Fibroblast of mammary gland (primary cell): ENCODE results near the gene JAM3.
"Not testable (repeated sequence)": the region's sequence is repeated elsewhere in the genome, so short reads cannot be mapped to it uniquely, and the experiment has no call there.

Source experiments
- DNase-seq: peaks from one replicate; pipeline ENCODE4 v3.0.0-alpha.2; 2010; ENCODE audit warnings: low read depth
- H3K4me3 ChIP-seq: 2 replicates; pipeline ENCODE4 v1.5.1; 2011; ENCODE audit warnings: low read depth, mild to moderate bottlenecking, low read length, moderate library complexity; ENCODE audit not compliant: control insufficient read depth
- TF ChIP-seq, protein P1 (sequence below): conservative IDR thresholded peaks from 2 replicates; pipeline ENCODE4 v1.5.1; 2011; ENCODE audit warnings: low read depth, low read length, inconsistent platforms; ENCODE audit not compliant: control insufficient read depth, insufficient read depth

The JAM3 gene

DNA sequence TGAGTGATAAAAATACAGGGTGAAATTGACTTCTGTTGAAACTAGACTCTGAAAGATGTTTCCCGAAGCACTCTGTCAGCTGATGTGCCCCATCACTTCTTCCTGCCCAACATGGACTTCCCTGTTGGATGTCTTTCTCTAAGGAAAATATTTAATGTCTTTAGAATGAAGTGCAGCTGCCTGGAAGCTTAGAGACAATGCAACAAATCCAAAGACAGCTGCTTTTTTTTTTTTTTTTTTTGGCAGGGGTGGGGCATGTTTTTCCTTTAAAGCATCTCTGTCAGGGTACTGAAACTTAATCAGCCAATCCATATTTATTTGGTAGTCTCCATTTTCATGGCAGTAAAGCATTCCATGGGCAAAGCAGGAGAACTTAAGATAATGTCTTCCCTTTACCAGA, 5.9 kb downstream of the JAM3 start:
- H3K4me3 ChIP-seq, result no peak overlapping the region
- no peak for DNase-seq
- TF ChIP-seq, protein P1, sequence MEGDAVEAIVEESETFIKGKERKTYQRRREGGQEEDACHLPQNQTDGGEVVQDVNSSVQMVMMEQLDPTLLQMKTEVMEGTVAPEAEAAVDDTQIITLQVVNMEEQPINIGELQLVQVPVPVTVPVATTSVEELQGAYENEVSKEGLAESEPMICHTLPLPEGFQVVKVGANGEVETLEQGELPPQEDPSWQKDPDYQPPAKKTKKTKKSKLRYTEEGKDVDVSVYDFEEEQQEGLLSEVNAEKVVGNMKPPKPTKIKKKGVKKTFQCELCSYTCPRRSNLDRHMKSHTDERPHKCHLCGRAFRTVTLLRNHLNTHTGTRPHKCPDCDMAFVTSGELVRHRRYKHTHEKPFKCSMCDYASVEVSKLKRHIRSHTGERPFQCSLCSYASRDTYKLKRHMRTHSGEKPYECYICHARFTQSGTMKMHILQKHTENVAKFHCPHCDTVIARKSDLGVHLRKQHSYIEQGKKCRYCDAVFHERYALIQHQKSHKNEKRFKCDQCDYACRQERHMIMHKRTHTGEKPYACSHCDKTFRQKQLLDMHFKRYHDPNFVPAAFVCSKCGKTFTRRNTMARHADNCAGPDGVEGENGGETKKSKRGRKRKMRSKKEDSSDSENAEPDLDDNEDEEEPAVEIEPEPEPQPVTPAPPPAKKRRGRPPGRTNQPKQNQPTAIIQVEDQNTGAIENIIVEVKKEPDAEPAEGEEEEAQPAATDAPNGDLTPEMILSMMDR, result no peak

DNA sequence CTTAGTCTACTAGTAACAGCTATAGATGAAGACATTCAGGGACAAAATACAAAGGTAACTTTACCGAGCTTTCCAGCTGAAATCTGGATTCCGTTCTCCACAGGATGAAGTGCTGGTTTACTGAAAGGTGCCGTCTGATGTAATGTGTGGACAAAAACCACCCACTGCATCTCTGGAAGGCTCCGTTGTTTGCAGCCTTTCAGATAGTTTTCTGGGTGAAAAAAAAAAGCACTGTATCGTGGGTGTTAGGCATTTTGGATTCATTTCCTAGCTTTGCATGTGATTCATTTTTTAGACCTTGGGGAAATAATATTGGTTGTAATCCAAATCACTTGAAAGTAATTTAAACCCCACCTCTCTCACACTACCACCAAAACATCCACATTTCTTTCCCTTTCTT, 10.4 kb downstream of the JAM3 start:
- TF ChIP-seq, protein P1, result no peak
- peak; percentile 42 for DNase-seq
- no peak overlapping the region for H3K4me3 ChIP-seq

DNA sequence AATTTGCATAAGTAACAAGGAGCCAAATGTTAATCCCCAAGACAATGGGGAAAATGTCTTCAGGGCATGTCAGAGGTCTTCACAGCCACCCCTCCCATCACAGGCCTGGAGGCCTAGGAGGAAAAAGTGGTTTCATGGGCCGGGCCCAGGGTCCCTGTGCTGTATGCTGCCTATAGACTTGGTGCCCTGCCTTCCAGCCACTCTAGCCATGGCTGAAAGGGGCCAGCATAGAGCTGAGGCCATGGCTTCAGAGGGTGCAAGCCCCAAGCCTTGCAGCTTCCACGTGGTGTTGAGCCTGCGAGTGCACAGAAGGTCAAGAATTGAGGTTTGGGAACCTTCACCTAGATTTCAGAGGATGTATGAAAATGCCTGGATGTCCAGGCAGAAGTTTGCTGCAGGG, 12.4 kb downstream of the JAM3 start:
- not testable (repeated sequence) for DNase-seq

DNA sequence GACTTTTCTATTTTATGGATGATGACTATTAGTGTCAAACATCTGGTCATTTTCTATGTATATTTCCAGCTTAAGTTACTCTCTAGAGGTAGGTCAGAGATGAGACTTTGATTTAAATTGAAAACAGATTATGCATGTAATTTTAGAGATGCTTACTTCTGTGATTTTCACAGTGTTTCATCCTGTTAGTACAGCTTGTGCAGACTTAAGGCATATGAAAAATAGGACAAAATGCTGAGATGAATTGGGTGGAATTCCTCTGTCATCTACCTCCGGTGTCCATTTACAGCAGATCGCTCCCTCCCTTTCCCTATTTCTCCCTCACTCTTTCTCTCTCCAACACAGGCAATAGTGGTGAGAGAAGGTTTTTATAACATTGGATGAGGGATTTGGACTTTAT, 14.1 kb downstream of the JAM3 start:
- DNase-seq, result no peak
- no peak overlapping the region for H3K4me3 ChIP-seq
- TF ChIP-seq, protein P1, result no peak

More for the DNA sequence above, 12.4 kb downstream of the JAM3 start:
- H3K4me3 ChIP-seq, result not testable (repeated sequence)

DNA sequence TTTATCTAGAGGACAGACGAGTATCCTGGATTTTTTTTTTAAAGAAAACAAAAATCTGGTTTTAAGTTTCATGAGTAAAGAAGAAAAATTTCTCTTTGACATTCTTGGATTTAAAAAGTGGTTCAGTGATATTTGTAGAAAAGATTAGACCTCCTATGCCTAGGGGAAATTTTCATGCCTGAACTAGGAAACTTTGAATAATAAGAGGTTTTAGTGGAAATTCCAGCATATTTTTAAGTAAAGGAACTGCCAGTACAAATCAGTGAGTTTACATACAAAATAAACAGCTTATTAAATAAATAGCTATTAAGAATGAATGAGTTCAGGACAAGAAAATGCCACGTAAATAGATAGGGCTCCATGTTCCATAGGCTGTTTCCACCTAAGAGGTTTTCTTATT, 17.5 kb downstream of the JAM3 start:
- TF ChIP-seq, protein P1, result no peak
- DNase-seq, result no peak
- H3K4me3 ChIP-seq, result no peak overlapping the region

DNA sequence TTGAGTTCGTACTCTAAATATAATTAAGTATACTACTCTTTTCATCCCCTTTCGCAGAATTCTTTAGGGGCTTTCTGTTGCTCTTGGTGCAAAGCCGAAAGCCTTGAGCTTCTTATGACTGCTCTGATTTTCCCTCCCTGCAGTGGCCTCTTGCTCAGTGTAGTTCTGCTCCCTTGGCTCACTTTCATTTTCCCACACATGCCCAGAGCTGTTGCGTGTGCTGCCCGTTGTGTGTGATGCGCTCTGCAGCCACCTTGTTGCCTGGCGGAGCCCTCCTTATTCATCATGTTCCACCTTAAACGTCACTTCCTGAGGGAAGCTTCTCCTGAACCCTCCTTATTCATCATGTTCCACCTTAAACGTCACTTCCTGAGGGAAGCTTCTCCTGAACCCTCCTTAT, 23.1 kb downstream of the JAM3 start:
- not testable (repeated sequence) for DNase-seq

DNA sequence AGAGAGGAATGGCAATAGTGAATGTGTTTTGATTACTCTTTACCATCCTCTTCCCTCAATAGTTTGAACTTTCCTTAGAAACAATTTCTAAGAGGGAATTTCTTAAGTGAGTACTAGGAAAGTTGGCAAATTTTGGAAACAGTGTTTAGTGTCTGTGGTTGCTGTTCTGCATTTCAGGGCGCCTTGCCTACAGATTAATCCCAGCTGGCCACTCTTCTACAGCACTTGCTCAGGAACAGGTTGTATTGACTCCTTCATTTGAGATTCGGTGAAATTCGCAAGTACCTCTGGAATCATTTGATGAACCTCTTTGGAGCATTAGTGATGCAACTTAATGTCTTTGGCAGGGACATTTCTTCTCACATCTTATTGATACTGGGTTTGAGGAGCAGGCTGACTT, 28.3 kb downstream of the JAM3 start:
- TF ChIP-seq, protein P1, result no peak
- no peak for DNase-seq
- H3K4me3 ChIP-seq, result no peak overlapping the region

More for the DNA sequence above, 23.1 kb downstream of the JAM3 start:
- H3K4me3 ChIP-seq, result not testable (repeated sequence)

DNA sequence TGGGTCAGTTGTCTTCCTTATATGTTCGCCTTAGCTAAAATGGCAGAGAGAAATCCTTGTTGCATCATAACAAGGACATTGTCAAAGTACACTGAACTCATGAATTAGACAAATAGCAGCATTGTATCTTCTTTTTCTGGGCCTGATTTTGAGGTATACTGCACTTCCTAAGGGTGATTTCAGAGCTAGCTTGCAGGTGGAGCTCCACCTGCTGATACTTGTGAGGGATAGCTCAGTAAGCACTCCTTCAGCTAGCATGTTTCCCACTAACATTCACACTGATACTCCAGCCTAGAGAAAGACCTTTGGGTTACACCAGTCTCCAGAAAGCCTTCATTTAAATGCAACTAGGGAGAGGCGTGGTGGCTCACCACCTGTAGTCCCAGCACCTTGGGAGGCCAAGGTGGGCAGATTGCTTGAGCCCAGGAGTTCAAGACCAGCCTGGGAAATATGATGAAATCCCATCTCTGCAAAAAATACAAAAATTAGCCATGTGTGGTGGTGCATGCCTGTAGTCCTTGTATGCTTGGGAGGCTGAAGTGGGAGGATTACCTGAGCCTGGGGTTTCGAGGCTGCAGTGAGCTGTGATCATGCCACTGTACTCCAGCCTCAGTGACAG, 29.8 kb downstream of the JAM3 start:
- no peak overlapping the region for H3K4me3 ChIP-seq
- DNase-seq, result no peak
- TF ChIP-seq, protein P1, result peak; percentile 5
